ENCODE measurements around the gene ZNF385B. TPM values are rescaled to one million over a fixed set of nuclear protein-coding genes. Genes with fewer than 3 reads are reported as not detected.

The ZNF385B gene
- under 0.01 TPM in 1 of 2 replicates, not detected in the other for total RNA-seq

DNA sequence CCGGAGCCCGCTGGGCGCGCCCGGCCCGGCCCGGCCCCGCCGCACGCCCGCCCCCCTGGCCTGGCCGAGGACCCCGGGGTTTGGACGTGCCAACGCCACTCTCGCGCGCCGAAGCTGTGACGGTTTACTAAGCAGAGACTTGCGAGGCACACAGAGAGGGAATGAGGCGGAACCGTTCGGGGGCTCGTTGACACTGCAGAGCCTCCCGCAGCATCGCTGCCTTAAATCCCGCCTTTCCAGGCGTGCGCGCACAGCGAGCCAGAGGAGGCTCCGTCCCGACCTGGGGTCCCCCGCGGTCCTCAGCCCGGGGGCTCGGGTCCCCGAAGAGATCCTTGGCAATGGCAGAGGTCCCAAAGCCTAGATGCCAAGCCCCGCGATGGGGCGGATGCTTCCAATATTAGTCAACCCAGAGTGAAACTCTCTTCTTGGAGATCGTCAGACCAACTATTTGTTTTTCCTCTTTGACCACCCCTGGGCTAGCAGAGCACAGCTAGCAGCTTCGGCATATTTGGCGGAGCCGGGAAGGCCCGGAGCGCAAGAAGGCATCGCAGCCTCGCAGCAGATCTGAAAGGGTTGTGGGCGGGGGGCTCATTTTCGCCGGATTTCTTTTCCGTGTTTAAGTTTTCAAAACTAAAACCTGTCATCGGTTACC, at the start of gene ZNF385B:
Gene ZNF385B (minus strand): TSS at position 197 of the 652 bp plus-strand sequence.

Small RNA genes within 50 kb of the gene (small RNA-seq; reads per million reads assigned to genes)
- not detected for gene MIR1258

Other genes starting within 250 kb of the ZNF385B start
- gene CWC22, start 145.7 kb upstream of the ZNF385B start, total RNA-seq, result 18.7 and 21.7 TPM in 2 replicates

Measured in hair follicle dermal papilla cell (primary cell).